ENCODE results near the gene ANKRD6. TPM values are rescaled to one million over a fixed set of nuclear protein-coding genes. Genes with fewer than 3 reads are reported as not detected.

The ANKRD6 gene
- total RNA-seq, 6 donors from 2014 or later, result 14.5 to 60.8 (median 30.7) TPM

DNA sequence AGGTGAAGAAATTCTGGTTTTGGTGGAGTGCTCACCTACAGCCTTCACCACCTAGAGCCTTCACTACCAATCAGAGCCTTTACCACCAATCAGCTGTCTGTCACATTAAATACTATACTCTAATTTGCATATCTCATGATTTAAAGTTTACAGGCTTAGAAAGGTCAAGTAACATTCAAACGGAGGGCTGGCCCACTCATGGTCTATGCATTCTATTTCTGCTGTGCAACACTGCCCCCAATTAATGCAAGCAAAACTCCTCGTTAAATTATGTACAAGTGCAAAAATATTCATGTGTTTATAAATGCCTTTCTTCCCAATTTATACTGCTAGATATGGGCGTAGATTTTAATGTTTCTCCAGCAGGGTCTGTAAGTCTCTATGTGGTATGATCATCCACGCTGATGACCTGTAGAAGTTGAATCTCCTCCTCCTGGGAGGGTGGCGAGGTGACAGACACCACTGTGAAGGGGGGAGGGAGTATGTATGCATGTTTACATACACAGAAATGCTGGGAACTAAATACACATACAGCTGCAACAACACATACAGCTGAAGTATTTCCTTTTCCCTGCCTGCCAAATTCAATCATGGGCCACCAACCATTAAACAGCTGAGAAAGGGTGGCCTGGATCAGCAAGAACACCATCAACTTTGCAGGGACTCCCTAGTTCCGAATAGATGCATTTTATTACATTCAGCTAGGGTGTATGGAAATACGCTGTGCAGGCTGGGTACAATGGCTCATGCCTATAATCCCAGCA, 34.0 kb upstream of the ANKRD6 start:
- Histone ChIP-seq H3K9me3 (no peaks in the 10 kb centered on the region), H3K36me3 (no peaks in the 10 kb centered on the region), H3K4me1 (peaks cover 0 to 2% (median 0%) of the 10 kb centered on the region in 4 donors), H3K27ac (no peak overlapping the region), H3K4me3 (no peak overlapping the region), H3K27me3 (no peaks in the 10 kb centered on the region)
- TF ChIP-seq POLR2AphosphoS5 (IDR thresholded peaks at IDR 0.05) (no peak), EP300 (IDR thresholded peaks at IDR 0.05) (no peak), POLR2A (IDR thresholded peaks at IDR 0.05) (no peak)
- TF ChIP-seq, protein P1, sequence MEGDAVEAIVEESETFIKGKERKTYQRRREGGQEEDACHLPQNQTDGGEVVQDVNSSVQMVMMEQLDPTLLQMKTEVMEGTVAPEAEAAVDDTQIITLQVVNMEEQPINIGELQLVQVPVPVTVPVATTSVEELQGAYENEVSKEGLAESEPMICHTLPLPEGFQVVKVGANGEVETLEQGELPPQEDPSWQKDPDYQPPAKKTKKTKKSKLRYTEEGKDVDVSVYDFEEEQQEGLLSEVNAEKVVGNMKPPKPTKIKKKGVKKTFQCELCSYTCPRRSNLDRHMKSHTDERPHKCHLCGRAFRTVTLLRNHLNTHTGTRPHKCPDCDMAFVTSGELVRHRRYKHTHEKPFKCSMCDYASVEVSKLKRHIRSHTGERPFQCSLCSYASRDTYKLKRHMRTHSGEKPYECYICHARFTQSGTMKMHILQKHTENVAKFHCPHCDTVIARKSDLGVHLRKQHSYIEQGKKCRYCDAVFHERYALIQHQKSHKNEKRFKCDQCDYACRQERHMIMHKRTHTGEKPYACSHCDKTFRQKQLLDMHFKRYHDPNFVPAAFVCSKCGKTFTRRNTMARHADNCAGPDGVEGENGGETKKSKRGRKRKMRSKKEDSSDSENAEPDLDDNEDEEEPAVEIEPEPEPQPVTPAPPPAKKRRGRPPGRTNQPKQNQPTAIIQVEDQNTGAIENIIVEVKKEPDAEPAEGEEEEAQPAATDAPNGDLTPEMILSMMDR (IDR thresholded peaks at IDR 0.05), result no peak
- WGBS, 2 donors, result 76 to 87% methylated on average over 7 of the region's 7 CpGs
- DNase-seq (no peak), ATAC-seq (ENCODE audit: low FRiP score in 2 of 2) (no peak)

- DNase-seq (no peak), ATAC-seq (ENCODE audit: low FRiP score in 2 of 2) (no peak)
- Histone ChIP-seq H3K4me1 (peaks cover 0 to 2% (median 0%) of the 10 kb centered on the region in 4 donors), H3K27ac (no peak overlapping the region), H3K36me3 (no peaks in the 10 kb centered on the region), H3K27me3 (no peaks in the 10 kb centered on the region), H3K9me3 (no peaks in the 10 kb centered on the region), H3K4me3 (no peak overlapping the region)
- TF ChIP-seq POLR2AphosphoS5 (IDR thresholded peaks at IDR 0.05) (no peak), EP300 (IDR thresholded peaks at IDR 0.05) (no peak), POLR2A (IDR thresholded peaks at IDR 0.05) (no peak)
- TF ChIP-seq, protein P1 (IDR thresholded peaks at IDR 0.05), result no peak
- 95% methylated on average over 3 of the region's 3 CpGs for WGBS, 2 donors
These were observed 32.9 kb upstream of the ANKRD6 start for GRCh38 chr6:89400050-89400449.

DNA sequence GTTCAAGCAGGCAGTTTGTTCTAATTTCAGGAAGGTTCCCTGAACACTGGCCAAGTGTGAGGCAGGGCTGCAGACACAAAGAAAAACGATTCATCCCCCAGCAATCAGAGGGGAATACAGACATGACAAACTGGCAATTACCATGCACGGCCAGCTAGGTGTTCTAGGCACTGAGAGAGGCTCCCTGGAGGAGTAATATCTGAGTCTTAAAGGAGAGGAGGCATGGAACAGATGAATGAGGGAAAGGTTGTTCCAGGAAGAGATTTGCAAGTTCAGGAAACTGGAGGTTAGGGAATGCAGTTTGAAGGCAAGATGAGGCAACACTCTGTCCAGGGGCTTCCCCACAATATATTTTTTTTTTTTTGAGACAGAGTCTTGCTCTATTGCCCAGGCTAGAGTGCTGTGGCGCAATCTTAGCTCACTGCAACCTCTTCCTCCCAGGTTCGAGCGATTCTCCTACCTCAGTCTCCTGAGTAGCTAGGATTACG, 32.0 kb upstream of the ANKRD6 start:
- Histone ChIP-seq H3K9me3 (no peaks in the 10 kb centered on the region), H3K27ac (no peak overlapping the region), H3K4me3 (no peak overlapping the region), H3K27me3 (no peaks in the 10 kb centered on the region), H3K4me1 (peaks cover 0 to 2% (median 0%) of the 10 kb centered on the region in 4 donors), H3K36me3 (no peaks in the 10 kb centered on the region)
- peak in 1 of 2 donors; percentile 17 for ATAC-seq (ENCODE audit: low FRiP score in 2 of 2)
- WGBS, 2 donors, result 49 to 68% methylated on average over 6 of the region's 6 CpGs
- TF ChIP-seq POLR2A (IDR thresholded peaks at IDR 0.05) (no peak), EP300 (IDR thresholded peaks at IDR 0.05) (no peak), POLR2AphosphoS5 (IDR thresholded peaks at IDR 0.05) (no peak)
- TF ChIP-seq, protein P1 (IDR thresholded peaks at IDR 0.05), result no peak
- DNase-seq, result peak in 1 of 2 donors; percentile 49

- Histone ChIP-seq H3K36me3 (no peaks in the 10 kb centered on the region), H3K27ac (no peak overlapping the region), H3K9me3 (no peaks in the 10 kb centered on the region), H3K27me3 (no peaks in the 10 kb centered on the region), H3K4me1 (peaks cover 0 to 2% (median 0%) of the 10 kb centered on the region in 4 donors), H3K4me3 (no peak overlapping the region)
- DNase-seq (peak in 1 of 2 donors; percentile 30), ATAC-seq (ENCODE audit: low FRiP score in 2 of 2) (no peak)
- WGBS, 2 donors, result 84 to 91% methylated on average over 6 of the region's 6 CpGs
- TF ChIP-seq EP300 (IDR thresholded peaks at IDR 0.05) (no peak), POLR2AphosphoS5 (IDR thresholded peaks at IDR 0.05) (no peak), POLR2A (IDR thresholded peaks at IDR 0.05) (no peak)
- TF ChIP-seq, protein P1 (IDR thresholded peaks at IDR 0.05), result no peak
These were observed 30.2 kb upstream of the ANKRD6 start for GRCh38 chr6:89402776-89403175.
